AG09309 (cell line): ENCODE results near the gene PDE9A.
"Not testable (repeated sequence)": the region's sequence is repeated elsewhere in the genome, so short reads cannot be mapped to it uniquely, and the experiment has no call there.

Experiments used
- DNase-seq: peaks from one replicate; pipeline ENCODE4 v3.0.0-alpha.2; 2010; ENCODE audit warnings: low read depth
- H3K4me3 ChIP-seq: 2 replicates; pipeline ENCODE4 v1.5.1; 2011; ENCODE audit warnings: mild to moderate bottlenecking, low read depth, low read length, moderate library complexity; ENCODE audit not compliant: control insufficient read depth
- TF ChIP-seq, protein P1 (sequence below): IDR thresholded peaks from 2 replicates; pipeline ENCODE4 v1.5.1; 2011; ENCODE audit warnings: mild to moderate bottlenecking, low read depth, low read length, inconsistent platforms; ENCODE audit not compliant: insufficient read depth, control insufficient read depth; ENCODE audit errors: missing control alignments

The PDE9A gene

GRCh38 chr21:42612390-42612789 lies 41.0 kb upstream of the PDE9A start:
- TF ChIP-seq, protein P1, sequence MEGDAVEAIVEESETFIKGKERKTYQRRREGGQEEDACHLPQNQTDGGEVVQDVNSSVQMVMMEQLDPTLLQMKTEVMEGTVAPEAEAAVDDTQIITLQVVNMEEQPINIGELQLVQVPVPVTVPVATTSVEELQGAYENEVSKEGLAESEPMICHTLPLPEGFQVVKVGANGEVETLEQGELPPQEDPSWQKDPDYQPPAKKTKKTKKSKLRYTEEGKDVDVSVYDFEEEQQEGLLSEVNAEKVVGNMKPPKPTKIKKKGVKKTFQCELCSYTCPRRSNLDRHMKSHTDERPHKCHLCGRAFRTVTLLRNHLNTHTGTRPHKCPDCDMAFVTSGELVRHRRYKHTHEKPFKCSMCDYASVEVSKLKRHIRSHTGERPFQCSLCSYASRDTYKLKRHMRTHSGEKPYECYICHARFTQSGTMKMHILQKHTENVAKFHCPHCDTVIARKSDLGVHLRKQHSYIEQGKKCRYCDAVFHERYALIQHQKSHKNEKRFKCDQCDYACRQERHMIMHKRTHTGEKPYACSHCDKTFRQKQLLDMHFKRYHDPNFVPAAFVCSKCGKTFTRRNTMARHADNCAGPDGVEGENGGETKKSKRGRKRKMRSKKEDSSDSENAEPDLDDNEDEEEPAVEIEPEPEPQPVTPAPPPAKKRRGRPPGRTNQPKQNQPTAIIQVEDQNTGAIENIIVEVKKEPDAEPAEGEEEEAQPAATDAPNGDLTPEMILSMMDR = no peak
- no peak for DNase-seq
- no peak overlapping the region for H3K4me3 ChIP-seq

DNA sequence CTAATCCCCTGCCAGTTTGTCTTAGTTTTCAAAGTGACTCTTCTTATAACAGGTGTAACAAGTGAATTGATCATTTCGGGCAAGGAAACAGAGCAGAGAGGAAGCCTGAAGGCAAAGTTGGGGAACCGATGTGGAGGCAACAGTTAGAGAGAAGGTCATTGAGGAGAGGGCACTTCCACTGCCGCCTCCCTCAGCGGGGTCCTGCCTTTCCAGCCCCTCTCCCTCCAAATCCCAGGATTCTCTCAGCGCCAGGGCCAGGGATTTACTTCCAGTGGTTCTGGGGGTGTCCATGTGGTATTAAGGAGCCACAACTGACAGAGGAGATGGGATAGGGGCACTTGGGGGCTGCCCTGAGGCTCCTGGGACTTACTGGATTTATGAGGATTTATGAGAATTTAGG lies 39.7 kb upstream of the PDE9A start:
- TF ChIP-seq, protein P1 = no peak
- H3K4me3 ChIP-seq = no peak overlapping the region
- no peak for DNase-seq

GRCh38 chr21:42614396-42614795 lies 39.0 kb upstream of the PDE9A start:
- TF ChIP-seq, protein P1 = no peak
- no peak overlapping the region for H3K4me3 ChIP-seq
- no peak for DNase-seq

GRCh38 chr21:42614811-42615351 lies 38.5 kb upstream of the PDE9A start:
- TF ChIP-seq, protein P1 = no peak
- DNase-seq = no peak
- H3K4me3 ChIP-seq = no peak overlapping the region

DNA sequence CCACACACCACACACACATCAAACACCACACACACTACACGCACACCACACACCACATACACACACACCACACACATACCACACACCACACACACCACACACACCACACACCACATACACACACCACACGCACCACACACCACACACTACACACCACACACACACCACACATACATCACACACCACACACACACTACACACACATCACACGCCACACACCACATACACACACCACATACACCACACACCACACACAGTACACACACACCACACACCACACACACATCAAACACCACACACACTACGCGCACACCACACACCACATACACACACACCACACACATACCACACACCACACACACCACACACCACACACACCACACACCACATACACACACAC lies 38.0 kb upstream of the PDE9A start:
- H3K4me3 ChIP-seq = not testable (repeated sequence)

GRCh38 chr21:42615924-42616323 lies 37.5 kb upstream of the PDE9A start:
- no peak overlapping the region for H3K4me3 ChIP-seq
- TF ChIP-seq, protein P1 = no peak
- DNase-seq = no peak

More for the DNA sequence above, 38.0 kb upstream of the PDE9A start:
- not testable (repeated sequence) for DNase-seq

- TF ChIP-seq, protein P1 = no peak
- DNase-seq = no peak
Observed at GRCh38 chr21:42616446-42616845, 37.0 kb upstream of the PDE9A start.

More at GRCh38 chr21:42616446-42616845, 37.0 kb upstream of the PDE9A start:
- H3K4me3 ChIP-seq = no peak overlapping the region
